Stimulated activated CD8-positive, alpha-beta memory T cell treated with anti-CD3 and anti-CD28 coated beads, Interleukin-12 subunit alpha, Interleukin-12 subunit beta, amount 100 ng/mL, for 4 hours (primary cell): ENCODE results near the gene MEX3D.

Source experiments
- DNase-seq: peaks from one replicate; pipeline ENCODE4 v3.0.0-alpha.2; 2020; ENCODE audit warnings: low read depth

The MEX3D gene

DNA sequence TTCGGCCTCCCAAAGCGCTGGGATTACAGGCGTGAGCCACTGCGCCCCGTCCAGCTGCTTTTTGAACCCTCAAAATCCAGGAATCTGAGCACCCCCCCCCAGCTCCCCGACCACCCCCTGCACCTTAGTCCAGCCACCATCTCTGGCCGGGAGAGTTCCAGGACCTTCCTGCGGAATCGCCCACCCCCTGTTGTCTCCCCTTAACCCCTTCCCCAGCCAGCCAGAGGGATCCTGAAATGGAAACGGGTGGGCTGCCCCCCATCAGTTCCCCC is 25.3 kb upstream of the MEX3D start:
- DNase-seq, result no peak

DNA sequence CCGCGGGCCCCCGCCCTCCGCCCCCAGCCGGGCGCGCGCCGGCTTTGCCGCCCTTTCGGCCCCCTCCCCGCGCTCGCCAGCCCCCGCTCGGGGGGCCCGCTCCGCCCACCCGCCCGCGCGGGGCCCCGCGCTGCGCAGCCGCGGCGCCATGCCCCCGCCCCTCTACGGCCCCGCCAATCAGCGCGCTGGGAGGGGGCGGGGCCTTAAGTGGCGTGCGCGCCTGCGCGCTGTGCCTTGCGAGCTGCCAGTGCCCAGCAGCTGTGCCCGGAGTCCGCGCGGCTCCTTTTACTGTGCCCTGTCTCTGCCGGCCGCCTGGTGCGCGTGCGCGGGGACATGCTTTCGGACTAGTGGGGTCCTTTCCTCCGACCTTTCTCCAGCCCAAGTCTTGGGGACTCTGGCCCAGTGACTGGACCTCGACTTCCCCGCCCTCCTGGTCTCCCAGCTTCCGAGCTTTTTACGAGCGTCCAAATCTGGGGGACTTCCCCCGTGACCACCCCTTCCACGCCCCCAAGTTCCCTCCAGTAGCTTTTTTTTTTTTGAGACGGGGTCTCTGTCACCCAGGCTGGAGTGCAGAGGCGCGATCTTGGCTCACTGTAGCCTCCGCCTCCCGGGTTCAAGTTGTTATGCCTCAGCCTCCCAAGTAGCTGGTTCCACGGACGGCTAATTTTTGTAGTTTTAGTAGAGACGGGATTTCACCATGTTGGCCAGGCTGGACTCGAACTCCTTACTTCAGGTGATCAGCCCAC is 24.8 kb upstream of the MEX3D start, which contains the start of gene MBD3:
Gene MBD3 (minus strand): TSS at position 111 of the 746 bp plus-strand sequence. CDS start 234 bp downstream, outside the sequence.
- DNase-seq, result peak; percentile 83

DNA sequence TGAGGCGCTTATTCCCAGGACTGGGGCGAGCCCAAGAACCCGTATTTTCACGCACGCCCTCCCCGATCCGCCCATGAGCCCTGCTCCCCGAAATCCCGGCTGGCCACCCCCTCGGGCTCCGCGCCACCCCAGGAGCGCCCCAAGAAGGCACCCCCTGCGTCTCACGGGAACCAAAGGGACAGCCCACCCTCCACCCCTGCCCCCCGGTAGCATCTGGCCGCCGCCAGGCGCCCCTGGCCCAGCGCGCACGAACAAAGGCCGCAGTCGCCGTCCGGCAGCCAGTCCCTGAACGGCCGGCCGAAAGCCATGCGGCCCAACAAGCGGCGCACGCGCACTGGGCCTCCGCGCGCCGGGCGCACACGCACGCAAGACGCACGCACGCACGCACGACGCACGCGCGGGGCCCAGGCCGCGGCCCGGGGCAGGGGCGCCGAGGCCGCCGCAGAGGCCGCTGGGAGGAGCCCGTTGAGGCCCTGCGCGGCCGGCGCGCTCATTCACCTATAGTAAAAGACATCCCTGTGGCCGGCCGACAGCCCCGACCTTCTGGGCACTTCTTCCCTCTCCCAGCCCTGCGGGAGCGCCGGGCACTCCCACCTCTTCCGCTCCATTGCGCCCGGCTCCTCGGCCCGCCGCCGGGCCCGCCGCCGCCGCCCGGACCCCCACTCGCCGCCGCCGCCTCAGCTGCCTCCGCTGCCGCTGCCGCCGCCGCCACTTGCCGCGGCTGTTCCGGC is 24.1 kb upstream of the MEX3D start:
- DNase-seq, result peak; percentile 74

DNA sequence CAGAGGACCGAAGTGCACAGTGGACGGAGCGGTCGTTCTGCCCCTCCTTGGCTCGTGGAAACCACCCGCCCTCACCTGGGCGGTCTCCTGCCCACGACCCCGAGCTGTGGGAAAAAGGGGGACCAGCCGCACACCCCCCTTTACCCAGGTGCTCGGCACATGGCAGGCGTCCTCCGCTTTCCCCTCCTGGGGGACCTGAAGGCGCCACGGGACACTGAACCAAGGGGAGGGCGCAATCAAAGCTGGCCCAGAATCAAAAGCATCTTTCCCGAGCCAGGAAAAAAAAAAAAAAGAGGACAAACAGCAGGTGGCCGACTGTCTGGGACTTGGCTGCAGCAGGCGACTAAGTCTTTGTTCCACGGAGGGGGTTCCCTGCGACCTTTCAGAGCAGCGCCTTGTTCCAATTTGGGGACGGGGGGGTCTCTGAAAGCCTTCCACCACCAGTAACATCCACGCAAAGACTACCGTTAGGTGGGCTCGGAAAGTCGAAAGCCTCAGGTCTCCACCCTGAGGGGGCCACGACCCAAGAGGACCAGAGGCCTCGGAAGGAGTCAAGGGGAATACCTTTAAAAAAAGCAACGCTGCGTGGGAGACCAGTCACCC is 23.4 kb upstream of the MEX3D start:
- DNase-seq, result no peak

DNA sequence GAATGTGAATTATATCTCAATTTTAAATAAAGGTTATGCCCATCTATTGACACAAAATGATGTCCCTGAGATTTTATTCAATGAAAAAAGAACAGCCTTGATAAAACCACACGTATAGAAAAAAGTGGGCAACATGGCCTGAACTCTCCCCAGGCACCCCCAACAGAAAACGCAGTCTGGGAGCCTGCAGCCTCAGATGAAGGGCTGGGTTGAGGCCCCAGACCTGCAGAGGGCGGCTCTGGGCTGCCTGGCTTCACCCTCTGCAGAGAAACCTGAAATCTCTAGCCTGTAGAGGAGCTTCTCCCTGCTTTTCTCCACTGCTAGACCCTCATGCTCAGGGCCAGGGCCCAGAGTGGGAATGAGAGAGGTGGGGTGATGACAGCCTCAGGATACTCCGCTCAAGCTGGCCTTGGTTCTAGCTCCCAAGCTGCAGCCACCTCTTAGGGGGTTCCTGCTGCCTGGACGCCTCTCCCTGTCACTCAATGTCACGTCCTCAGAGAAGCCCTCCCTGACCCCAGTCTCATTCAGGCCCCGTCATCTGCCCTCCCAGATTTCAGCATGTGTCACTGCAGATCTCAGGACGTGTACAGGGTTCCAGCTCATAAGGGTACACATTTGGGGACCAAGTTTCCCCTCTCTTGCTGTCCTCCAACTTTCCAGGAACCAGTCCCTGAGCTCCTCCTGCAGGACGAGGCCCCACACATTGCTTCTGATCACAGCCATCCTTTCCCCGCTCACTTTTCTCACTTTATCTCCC is 22.7 kb upstream of the MEX3D start:
- no peak for DNase-seq

DNA sequence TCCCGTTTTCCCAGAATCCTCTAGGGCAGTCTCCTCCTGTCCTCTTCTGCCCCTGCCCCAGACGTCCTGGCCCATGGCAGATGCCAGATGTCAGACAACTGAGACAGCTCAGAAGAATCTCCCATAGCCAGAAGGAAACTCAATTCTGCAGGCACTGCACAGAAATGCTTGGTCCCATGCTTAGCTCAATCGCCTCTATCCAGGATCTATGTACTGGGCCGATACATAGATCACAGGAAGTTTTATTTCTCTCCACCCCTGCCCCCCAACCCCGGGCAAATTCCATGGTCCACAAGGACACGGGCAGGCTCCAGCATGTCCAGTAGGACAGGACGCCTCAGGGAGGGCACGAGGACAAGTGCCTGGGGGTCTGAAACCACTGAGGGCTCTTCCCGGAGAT is 19.7 kb upstream of the MEX3D start:
- no peak for DNase-seq

DNA sequence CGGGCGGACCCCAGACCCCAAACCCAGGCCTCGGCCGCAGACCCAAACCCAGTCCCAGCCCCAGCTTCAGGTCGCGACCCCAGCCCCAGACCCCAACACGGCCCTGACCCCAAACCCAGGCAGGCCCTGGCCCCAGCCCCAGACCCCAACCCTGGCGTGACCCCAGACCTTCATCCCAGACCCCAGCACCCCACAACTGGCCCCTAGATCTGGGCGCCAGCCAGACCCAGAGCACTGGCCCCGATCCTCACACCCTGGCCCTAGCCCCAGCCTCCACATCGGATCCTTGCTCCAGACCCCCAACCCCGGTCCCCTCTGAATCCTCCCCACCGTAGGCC is 17.1 kb upstream of the MEX3D start:
- no peak for DNase-seq

DNA sequence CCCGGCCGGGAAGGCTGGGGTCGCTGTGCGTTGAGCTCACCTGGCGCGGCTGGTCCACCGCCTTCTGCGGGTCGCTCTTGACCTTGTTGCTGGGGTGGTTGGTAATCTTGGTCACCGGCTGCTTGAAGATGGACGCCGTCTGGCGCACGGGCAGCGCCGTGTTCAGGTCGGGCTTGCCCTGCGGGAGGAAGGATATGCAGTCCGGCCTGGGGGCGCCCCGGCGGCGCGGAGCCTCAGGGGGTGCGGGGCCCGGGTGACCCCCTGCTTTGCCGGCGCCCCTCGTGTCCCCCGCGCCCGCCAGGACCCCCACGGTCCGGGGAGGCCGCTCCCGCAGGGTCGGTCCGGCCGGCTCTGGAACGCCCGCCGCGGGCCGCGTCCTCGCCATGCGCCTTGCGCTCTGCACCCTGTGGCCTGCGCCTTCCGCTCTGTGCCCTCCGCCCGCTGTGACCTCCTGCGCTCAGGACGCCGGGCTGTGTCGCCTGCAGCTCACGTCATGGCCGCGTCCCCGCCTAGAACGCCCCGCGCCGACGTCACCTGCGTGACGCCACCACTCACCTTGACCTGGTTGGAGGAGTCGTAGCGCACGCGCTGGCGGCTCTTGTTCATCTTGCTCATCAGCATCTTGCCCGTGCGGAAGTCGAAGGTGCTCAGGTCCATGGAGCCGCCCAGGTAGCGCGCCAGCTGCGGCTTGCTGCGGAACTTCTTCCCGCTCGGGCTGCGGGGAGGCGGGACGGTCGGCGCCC is 16.5 kb upstream of the MEX3D start:
- no peak for DNase-seq

DNA sequence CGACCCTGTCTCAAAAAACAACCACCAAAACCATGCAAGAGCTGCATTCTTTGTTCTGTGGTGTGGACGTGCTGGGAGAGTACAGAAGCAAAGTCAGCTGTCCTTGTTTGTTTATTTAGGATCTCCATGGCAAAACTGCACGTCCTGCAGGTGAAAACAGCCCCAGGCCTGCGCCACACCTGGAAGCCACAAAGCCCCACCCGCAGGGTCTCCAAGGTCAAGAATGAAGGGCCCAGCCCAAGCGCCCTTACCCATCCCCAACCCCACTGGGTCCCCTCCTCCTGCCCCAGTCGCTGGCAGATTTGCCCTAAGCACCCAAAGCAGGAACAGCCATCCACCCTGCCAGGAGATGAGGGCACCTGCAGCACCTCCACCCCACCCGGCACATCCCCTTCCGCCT is 14.1 kb upstream of the MEX3D start:
- no peak for DNase-seq

DNA sequence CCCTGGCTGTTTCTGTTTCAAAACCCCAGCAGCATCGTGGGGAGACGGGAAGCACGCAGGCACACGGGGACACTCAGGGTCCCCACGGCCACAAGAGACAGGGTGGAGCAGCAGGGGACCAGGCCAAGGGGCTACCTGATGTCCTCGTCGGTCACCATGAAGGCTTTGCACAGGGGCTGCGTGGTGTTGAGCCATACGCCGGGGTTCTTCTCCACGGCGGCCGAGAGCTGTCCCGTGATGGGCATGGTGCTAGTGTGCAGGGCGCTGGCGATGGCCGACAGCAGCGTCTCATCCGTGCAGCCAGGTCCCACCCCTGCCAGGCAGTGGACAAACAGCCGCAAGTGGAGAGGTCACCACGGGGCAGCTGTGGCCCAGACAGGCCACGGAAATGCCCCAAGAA is 12.8 kb upstream of the MEX3D start:
- no peak for DNase-seq

DNA sequence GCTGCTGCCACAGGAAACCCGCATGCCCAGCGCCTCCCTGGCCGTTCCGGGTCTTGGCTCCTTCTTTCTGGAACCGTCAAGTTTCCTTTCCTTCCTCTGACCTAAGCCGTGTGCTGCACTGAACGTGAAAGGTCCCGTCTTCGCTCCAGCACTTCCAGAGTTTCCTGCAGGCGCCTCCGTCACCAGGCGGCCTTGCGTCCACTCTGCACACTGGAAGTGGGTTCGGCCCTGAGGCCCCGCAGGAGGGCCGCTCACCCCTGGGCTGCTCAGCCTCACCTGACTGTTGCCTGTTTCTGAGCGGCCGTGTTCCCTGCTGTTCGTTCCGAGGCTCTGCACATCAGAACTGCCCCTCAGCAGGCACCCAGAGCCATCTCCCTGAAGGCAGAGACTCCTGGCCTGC is 12.3 kb upstream of the MEX3D start:
- no peak for DNase-seq

DNA sequence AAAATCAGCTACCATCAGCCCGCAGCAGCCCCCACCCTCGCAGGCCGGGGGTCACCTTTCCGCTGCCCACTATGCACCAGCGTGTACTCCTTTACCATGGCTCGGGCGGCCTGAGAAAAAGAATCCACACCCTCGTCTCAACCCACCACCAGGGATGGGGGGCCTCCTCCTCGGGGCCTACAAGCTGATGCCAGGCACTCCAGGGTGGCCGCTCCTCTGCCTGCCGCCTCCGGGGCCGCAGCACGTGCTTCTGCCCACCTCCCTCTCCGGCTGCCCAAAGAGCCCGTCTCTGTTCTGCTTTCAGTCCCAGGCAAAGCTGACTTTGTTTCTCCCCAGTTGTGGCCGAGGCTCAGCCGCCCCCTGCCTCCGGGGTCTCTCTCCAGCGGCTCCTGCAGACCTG is 11.1 kb upstream of the MEX3D start:
- no peak for DNase-seq

DNA sequence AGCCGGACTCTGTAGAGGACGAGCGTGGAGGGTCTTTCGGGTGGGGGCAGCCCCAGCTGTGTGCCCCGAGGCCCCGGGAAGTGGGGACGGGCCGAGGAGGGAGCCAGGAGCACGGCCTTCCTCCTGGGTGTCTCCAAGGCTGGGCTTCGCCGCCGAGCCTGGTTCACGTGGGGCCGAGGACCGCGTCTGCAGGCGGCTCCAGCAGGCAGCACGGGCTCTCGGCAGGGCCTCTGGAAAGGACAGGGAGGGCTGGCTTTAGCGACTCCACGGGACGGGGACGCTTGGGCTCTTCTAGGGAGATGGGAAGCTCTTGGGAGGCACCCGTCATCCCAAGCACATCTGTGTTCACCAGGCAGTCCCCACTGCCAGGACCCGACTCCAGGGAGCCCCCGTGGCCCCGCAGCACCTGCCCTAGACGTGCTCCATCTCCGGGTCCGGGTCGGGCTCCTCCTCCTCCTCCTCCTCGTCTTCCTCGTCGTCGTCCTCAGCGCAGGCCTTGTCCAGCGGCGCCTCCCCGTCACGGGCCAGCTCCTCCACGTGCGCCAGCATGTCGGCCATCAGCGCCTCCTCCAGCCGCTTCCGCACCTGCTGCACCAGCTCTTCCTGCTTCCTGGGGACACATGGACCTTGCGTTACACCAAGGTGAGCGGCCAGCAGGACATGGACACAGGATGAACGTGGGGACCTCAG is 9.9 kb upstream of the MEX3D start:
- DNase-seq, result no peak

DNA sequence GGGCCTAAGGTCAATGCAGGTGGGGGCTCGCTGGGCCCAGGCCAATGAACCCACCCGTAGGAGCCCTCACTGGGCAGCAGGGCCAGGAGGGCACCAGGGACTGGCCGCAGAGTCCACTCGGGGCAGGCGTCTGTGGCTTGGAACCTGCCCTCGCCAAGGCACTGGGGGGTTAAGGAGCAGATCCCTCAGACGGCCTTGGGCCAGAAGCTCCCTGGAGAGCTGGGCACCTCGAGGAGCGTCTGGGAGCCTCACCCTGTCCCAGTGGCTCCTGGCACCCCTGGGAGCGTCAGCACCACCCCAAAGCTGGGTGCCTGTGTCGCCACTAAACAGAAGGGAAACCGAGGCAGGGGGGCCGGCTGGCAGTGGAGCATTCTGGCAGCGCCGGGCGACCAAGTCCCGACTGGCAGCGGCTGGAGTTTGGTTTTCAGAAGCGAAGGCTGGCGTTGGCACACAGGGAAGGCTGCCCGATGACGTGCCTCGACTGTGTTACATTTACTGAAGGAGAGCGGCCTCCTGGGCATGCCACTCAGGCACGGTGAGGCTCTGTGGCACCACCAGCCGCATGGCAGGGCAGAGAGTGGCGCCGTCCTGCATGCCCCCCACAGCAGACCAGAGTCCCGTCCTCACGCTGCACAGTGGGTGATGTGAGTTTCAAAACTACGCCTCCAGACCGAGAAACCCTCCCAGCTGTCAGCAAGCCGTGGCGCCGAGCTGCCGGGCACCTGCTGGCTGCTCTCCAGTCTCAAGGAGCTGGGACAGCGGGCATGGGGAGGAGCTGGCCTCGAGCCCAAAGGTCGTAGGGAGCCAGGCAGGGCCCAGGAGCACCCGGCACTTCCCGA is 9.2 kb upstream of the MEX3D start:
- no peak for DNase-seq

DNA sequence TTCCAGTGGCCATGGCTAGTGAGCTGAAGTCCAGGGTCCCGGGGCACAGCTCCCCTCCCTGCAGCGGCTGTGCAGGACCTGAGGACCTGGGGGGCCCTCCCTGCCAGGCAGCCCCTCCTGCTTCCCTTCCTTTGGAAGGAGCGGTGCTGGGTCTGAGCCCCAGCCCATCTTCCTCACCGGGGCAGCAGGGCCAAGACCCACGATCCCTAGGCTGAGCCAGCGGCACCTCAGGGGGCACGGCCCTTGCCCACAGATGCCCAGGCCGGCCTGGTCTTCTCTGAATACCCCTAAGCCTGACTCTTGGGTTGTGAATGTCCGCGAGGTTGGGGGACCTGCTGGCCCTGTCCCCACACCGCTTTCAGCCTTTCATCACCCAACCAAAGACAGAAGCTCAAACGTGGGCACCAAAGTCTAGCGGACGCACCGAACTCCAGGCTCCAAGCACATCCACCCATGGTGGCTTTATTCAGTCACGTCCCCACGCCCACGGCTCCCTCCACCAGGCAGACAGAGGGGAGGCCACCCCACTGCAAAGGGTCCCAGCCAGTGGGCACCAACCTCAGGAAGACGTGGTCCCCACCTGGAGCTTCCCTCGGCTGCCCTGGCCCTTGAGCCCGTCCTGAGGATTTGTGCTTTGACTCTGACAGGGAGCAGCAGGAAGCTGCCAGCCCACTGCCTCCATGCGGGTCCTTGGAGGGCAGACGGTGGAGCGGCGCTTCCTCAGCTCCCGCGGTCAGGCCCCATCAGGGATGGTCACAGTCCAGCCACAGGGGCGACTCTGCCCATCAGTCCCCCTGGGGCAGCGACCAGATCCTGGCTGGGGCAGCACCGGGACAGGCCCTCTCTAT is 8.3 kb upstream of the MEX3D start:
- DNase-seq, result no peak

DNA sequence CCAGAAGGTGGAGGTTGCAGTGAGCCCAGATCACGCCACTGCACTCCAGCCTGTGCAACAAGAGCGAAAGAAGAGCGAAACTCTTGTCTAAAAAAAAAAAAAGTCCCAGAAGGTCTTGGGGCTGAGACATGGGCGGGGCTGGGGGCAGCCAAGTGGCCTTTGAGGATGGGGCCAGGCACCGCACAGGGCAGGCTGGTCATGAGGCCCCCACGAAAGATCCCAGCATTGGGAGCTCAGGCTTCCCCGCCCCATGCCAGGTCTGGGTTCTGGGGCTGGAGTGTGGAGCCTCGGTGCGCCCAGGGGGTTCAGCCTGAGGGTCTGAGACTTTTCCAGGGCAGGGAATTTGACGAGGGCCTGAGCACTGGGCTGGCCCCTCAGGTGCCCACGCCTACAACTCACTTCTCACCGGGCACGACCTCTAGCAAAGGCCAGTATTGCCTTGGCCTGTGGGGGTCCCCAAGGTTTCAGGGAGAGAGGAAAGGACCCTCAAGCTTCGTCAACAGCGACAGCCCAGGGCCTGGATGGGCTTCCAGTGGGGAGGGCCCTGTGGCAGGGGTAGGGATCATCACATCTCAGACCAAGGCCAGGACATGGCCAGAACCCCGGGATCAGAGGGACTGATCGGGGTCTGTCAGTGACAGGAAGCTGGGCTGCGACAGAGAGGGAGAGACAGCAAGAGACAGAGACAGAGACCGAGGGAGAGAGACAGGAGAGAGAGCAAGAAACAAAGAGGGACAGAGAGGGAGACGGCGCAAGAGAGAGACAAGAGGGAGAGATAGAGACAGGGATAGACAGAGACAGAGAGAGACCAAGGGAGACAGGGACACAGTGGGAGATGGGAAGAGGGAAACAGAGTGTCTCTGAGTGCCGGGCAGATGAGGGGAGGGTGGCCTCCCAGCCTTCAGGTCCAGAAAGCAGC is 7.5 kb upstream of the MEX3D start:
- DNase-seq, result no peak

DNA sequence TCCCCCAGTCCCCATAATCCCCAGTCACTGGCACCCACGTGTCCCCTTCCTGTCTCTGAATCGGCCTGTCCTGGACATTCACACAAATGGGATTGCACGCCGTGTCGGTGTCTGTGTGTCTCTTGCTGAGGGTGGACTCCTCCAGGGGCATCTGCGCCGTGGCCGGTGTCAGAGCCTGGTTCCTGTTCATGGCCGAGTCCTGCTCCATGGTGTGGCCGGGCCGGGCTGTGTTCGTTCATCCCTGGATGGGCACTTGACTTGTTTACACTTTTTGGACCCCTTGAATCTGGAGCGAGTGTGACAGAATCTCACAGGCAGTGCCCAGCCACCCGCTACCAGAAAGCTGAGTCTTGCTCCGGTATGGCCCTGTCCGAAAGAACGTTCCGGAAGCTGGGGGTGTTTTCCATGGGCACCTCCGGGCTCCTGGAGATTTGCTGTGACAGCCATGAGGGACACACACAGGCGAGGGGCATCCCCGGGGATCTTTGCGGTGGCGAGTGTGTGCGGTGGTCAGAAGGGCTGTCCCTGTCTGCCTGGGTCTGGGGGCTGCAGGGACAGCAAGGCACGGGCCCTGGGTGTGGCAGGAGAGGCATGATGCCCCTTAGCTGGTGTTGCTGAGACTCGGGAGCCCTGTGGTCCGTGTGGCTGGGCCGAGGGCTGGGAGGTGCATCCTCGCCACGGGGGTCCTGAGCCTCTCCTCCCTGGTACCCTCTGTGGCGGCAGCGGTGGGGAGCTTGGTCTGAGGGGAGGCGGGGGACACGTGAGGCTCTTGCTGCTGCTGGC is 6.4 kb upstream of the MEX3D start:
- no peak for DNase-seq

DNA sequence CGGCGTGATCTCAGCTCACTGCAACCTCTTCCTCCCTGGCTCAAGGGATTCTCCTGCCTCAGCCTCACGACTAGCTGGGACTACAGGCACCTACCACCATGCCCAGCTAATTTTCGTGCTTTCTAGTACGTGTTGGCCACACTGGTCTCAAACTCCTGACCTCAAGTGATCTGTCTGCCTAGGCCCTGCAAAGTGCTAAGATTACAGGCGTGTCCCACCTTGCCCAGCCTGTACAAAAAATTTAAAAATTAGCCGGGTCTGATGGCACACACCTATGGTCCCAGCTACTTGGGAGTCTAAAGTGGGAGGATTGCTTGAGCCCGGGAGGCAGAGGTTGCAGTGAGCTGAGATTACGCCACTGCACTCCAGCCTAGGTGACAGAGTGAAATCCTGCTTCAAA is 4.7 kb upstream of the MEX3D start:
- DNase-seq, result no peak
